NCI-H2196 (cell line): ENCODE measurements around the gene AGRN.
A peak's percentile ranks its signal among the peaks of the same experiment; 100 is the strongest.
"Not testable (repeated sequence)": the region's sequence is repeated elsewhere in the genome, so short reads cannot be mapped to it uniquely, and the experiment has no call there.

Experiments
- DNase-seq: peaks from one replicate; lab custom pipeline; 2025; ENCODE audit not compliant: unreplicated experiment; lab: John Stamatoyannopoulos, UW

Gene AGRN

GRCh38 chr1:999725-1000356, 20.1 kb upstream of the AGRN start, which contains the start of gene HES4:
TSS of gene HES4 (minus strand) at chr1:1000097. CDS start at chr1:999973, 124 bp downstream.
- peak; percentile 90 for DNase-seq

- peak; percentile 89 for DNase-seq
These were observed 19.4 kb upstream of the AGRN start for GRCh38 chr1:1000357-1001056.

- DNase-seq, result no peak
These were observed 18.7 kb upstream of the AGRN start for GRCh38 chr1:1001057-1001783.

- no peak for DNase-seq
These were observed 16.1 kb upstream of the AGRN start for GRCh38 chr1:1003618-1004419.

GRCh38 chr1:1004420-1004779, 15.5 kb upstream of the AGRN start:
- no peak for DNase-seq

GRCh38 chr1:1004780-1005697, 14.9 kb upstream of the AGRN start:
- DNase-seq, result peak; percentile 85

- no peak for DNase-seq
These were observed 14.1 kb upstream of the AGRN start for GRCh38 chr1:1005774-1006304.

GRCh38 chr1:1006305-1007159, 13.4 kb upstream of the AGRN start:
- DNase-seq, result no peak

GRCh38 chr1:1010131-1010530, 9.8 kb upstream of the AGRN start:
- not testable (repeated sequence) for DNase-seq

- DNase-seq, result no peak
These were observed 8.4 kb upstream of the AGRN start for GRCh38 chr1:1011396-1011949.

- DNase-seq, result not testable (repeated sequence)
These were observed 7.2 kb upstream of the AGRN start for GRCh38 chr1:1012736-1013104.

- peak; percentile 93 for DNase-seq
These were observed 6.6 kb upstream of the AGRN start, which contains the start of gene ISG15 for GRCh38 chr1:1013105-1013921. TSS of gene ISG15 (plus strand) at chr1:1013497. CDS start at chr1:1013574, 77 bp downstream.

GRCh38 chr1:1013922-1014648, 5.8 kb upstream of the AGRN start:
- peak; percentile 81 for DNase-seq

GRCh38 chr1:1014799-1015681, 4.9 kb upstream of the AGRN start:
- peak; percentile 41 for DNase-seq

GRCh38 chr1:1017397-1018320, 2.3 kb upstream of the AGRN start:
- not testable (repeated sequence) for DNase-seq
